Gastroesophageal sphincter (tissue), 4 donors: Measurements from ENCODE around the gene PGM2. TPM values are rescaled to one million over a fixed set of nuclear protein-coding genes. Genes with fewer than 3 reads are reported as not detected.

Experiments used
- ATAC-seq: fragments of 150-250 bp; one replicate; pipeline ENCODE4 v1.9.1; 2016; ENCODE audit warnings: mild to moderate bottlenecking, moderate library complexity
- H3K27ac ChIP-seq, 4 donors: fragments of 200-600 bp; sonication (generic) in 3 of 4; 1 replicate in 3 of 4; 2 replicates in 1 of 4; pipeline ENCODE4 v1.5.1; 2016 to 2019
- H3K27me3 ChIP-seq: fragments of 200-600 bp; sonication (generic); one replicate; pipeline ENCODE4 v1.5.1; 2019
- H3K36me3 ChIP-seq, 2 donors: fragments of 200-600 bp; sonication (generic); one replicate each; pipeline ENCODE4 v1.5.1; 2019; ENCODE audit warnings: control low read depth in 1 of 2
- H3K4me1 ChIP-seq, 3 donors: fragments of 200-600 bp; sonication (generic); 1 replicate in 2 of 3; 2 replicates in 1 of 3; pipeline ENCODE4 v1.5.1; 2016 to 2019; ENCODE audit warnings: control low read depth in 2 of 3
- H3K4me3 ChIP-seq, 2 donors: fragments of 200-600 bp; sonication (generic); one replicate each; pipeline ENCODE4 v1.5.1; 2019; ENCODE audit warnings: mild to moderate bottlenecking in 1 of 2, moderate library complexity in 1 of 2
- H3K9me3 ChIP-seq, 3 donors: fragments of 200-600 bp; sonication (generic); one replicate each; pipeline ENCODE4 v1.5.1; 2017 to 2019; ENCODE audit warnings: control low read depth in 2 of 3
- CTCF ChIP-seq, 4 experiments: fragments of 200-600 bp in 2 of 4; fragments of 450-650 bp in 2 of 4; sonication (generic) in 1 of 4; IDR thresholded peaks; one replicate each; pipeline ENCODE4 v1.5.1; 2017 to 2019; ENCODE audit warnings: antibody characterized with exemption in 4 of 4, mild to moderate bottlenecking in 2 of 4, moderate library complexity in 2 of 4
- EP300 ChIP-seq: sonication (generic); formaldehyde crosslinking; IDR thresholded peaks from one replicate; pipeline ENCODE4 v1.6.1; 2017; ENCODE audit warnings: antibody characterized with exemption, mild to moderate bottlenecking
- POLR2A ChIP-seq, 2 donors: fragments of 450-650 bp; IDR thresholded peaks; one replicate each; pipeline ENCODE4 v1.6.1; 2017; ENCODE audit warnings: antibody characterized with exemption in 2 of 2, mild to moderate bottlenecking in 2 of 2, moderate library complexity in 1 of 2
- POLR2AphosphoS5 ChIP-seq: sonication (generic); formaldehyde crosslinking; IDR thresholded peaks from one replicate; pipeline ENCODE4 v1.6.1; 2017; ENCODE audit warnings: antibody characterized with exemption
- WGBS, 2 donors: methylation state at CpG; one replicate each; pipeline ENCODE4 v1.1.5; 2018; ENCODE audit warnings: low coverage in 1 of 2; 5-methylcytosine and 5-hydroxymethylcytosine counted together
- total RNA-seq, 4 donors: library from RNA; depleted of rRNA; stranded (reverse); fragments of >200 nt; gene quantifications; one replicate each; pipeline ENCODE4 v1.1.0, GENCODE V29; 2016

PGM2 gene
- total RNA-seq, 4 donors from 2014 or later, result 19.9 to 35.6 (median 25.3) TPM

GRCh38 chr4:37858112-37858511 is 31.6 kb downstream of the PGM2 start:
- 88 to 98% methylated on average over 4 of the region's 4 CpGs for WGBS, 2 donors
- H3K4me1 ChIP-seq, result peaks cover 0 to 15% (median 2%) of the 10 kb centered on the region in 3 donors
- no peaks in the 10 kb centered on the region for H3K9me3 ChIP-seq
- no peak for ATAC-seq
- no peaks in the 10 kb centered on the region for H3K27me3 ChIP-seq
- H3K4me3 ChIP-seq, result no peak overlapping the region
- peaks cover 0 to 64% of the 10 kb centered on the region in 2 donors for H3K36me3 ChIP-seq
- no peak for TF ChIP-seq CTCF (IDR thresholded peaks at IDR 0.05)
- no peak for TF ChIP-seq POLR2A (IDR thresholded peaks at IDR 0.05)
- no peak for TF ChIP-seq EP300
- TF ChIP-seq POLR2AphosphoS5, result no peak
- no peak overlapping the region for H3K27ac ChIP-seq

GRCh38 chr4:37858872-37859271 is 32.4 kb downstream of the PGM2 start:
- no peaks in the 10 kb centered on the region for H3K9me3 ChIP-seq
- H3K27ac ChIP-seq, result no peak overlapping the region
- no peak for ATAC-seq
- H3K27me3 ChIP-seq, result no peaks in the 10 kb centered on the region
- H3K36me3 ChIP-seq, result peaks cover 0 to 64% of the 10 kb centered on the region in 2 donors
- TF ChIP-seq CTCF (IDR thresholded peaks at IDR 0.05), result no peak
- no peak for TF ChIP-seq POLR2AphosphoS5
- no peak for TF ChIP-seq POLR2A (IDR thresholded peaks at IDR 0.05)
- TF ChIP-seq EP300, result no peak
- peaks cover 0 to 15% (median 2%) of the 10 kb centered on the region in 3 donors for H3K4me1 ChIP-seq
- H3K4me3 ChIP-seq, result no peak overlapping the region

- 95 to 100% methylated on average over 1 of the region's 1 CpG for WGBS, 2 donors
- no peak for TF ChIP-seq CTCF (IDR thresholded peaks at IDR 0.05)
- Histone ChIP-seq H3K9me3 (no peaks in the 10 kb centered on the region), H3K27me3 (no peaks in the 10 kb centered on the region), H3K36me3 (peaks cover 0 to 54% of the 10 kb centered on the region in 2 donors), H3K4me1 (peaks cover 0 to 24% (median 7%) of the 10 kb centered on the region in 3 donors), H3K4me3 (no peak overlapping the region), H3K27ac (peak overlapping the region in 1 of 4 donors; percentile 38)
- no peak for ATAC-seq
These were observed 33.8 kb downstream of the PGM2 start for GRCh38 chr4:37860266-37860665.

- Histone ChIP-seq H3K27me3 (no peaks in the 10 kb centered on the region), H3K4me3 (no peak overlapping the region), H3K4me1 (peaks cover 0 to 35% (median 8%) of the 10 kb centered on the region in 3 donors), H3K27ac (no peak overlapping the region), H3K36me3 (peaks cover 0 to 29% of the 10 kb centered on the region in 2 donors), H3K9me3 (no peaks in the 10 kb centered on the region)
- ATAC-seq, result no peak
- TF ChIP-seq CTCF (IDR thresholded peaks at IDR 0.05) (no peak), EP300 (no peak), POLR2AphosphoS5 (no peak)
- 86 to 88% methylated on average over 1 to 4 of the region's 4 CpGs for WGBS, 2 donors
These were observed 36.5 kb downstream of the PGM2 start for GRCh38 chr4:37862961-37863360.

- WGBS, 2 donors, result 13 to 61% methylated on average over 1 to 4 of the region's 4 CpGs
- Histone ChIP-seq H3K36me3 (peaks cover 0 to 15% of the 10 kb centered on the region in 2 donors), H3K27me3 (no peaks in the 10 kb centered on the region), H3K27ac (peak overlapping the region in 3 of 4 donors; percentile 36 to 64 (median 55)), H3K9me3 (no peaks in the 10 kb centered on the region), H3K4me3 (no peak overlapping the region), H3K4me1 (peaks cover 0 to 35% (median 8%) of the 10 kb centered on the region in 3 donors)
- ATAC-seq, result no peak
- TF ChIP-seq POLR2A (IDR thresholded peaks at IDR 0.05), result no peak
- no peak for TF ChIP-seq EP300
- no peak for TF ChIP-seq CTCF (IDR thresholded peaks at IDR 0.05)
- no peak for TF ChIP-seq POLR2AphosphoS5
These were observed 38.3 kb downstream of the PGM2 start for GRCh38 chr4:37864786-37865185.
